HL-60 (cell line): Measurements from ENCODE around the gene HOOK2.
A peak's percentile ranks its signal among the peaks of the same experiment; 100 is the strongest.

Experiments used
- DNase-seq, 2 experiments: peaks; one replicate each; pipeline ENCODE4 v3.0.0-alpha.2; 2010 to 2020; ENCODE audit warnings: low read depth in 1 of 2, low spot score in 1 of 2
- H3K27ac ChIP-seq: fragments of 250-450 bp; sonication (Bioruptor Pico); replicated peaks from 2 replicates; pipeline ENCODE4 v1.5.1; 2020; ENCODE audit warnings: mild to moderate bottlenecking, moderate library complexity
- H3K27me3 ChIP-seq: fragments of 250-450 bp; sonication (Bioruptor Pico); 2 replicates; pipeline ENCODE4 v1.5.1; 2021; ENCODE audit warnings: mild to moderate bottlenecking, moderate library complexity; ENCODE audit not compliant: insufficient read depth, poor library complexity, severe bottlenecking
- H3K4me3 ChIP-seq: replicated peaks from 2 replicates; pipeline ENCODE4 v1.5.1; 2011; ENCODE audit warnings: mild to moderate bottlenecking, control low read depth, low read length; ENCODE audit not compliant: insufficient read depth
- CTCF ChIP-seq: IDR thresholded peaks from one replicate; pipeline ENCODE4 v1.5.1; 2011; ENCODE audit warnings: low read length, control low read depth, inconsistent platforms; ENCODE audit not compliant: insufficient read depth
- GABPA ChIP-seq: IDR thresholded peaks from 2 replicates; pipeline ENCODE4 v1.6.1; 2012; ENCODE audit warnings: low read depth
- POLR2AphosphoS5 ChIP-seq: IDR thresholded peaks from 2 replicates; pipeline ENCODE4 v1.6.1; 2012; ENCODE audit warnings: low read depth
- REST ChIP-seq: IDR thresholded peaks from 2 replicates; pipeline ENCODE4 v1.6.1; 2012; ENCODE audit warnings: low read depth; ENCODE audit not compliant: insufficient replicate concordance
- SPI1 ChIP-seq: IDR thresholded peaks from 2 replicates; pipeline ENCODE4 v1.6.1; 2012; ENCODE audit warnings: low read depth, mild to moderate bottlenecking, borderline replicate concordance

Gene HOOK2

GRCh38 chr19:12721656-12722565 lies 53.4 kb downstream of the HOOK2 start:
- Histone ChIP-seq H3K27ac (peak overlapping the region; percentile 93), H3K4me3 (peak overlapping the region; percentile 88), H3K27me3 (no peaks in the 10 kb centered on the region)
- TF ChIP-seq SPI1: no peak
- TF ChIP-seq POLR2AphosphoS5: no peak
- TF ChIP-seq GABPA: no peak
- no peak for TF ChIP-seq CTCF
- TF ChIP-seq REST: no peak
- peak; percentile 34 to 72 for DNase-seq

- DNase-seq: no peak
- Histone ChIP-seq H3K4me3 (peak overlapping the region; percentile 88), H3K27me3 (no peaks in the 10 kb centered on the region), H3K27ac (peak overlapping the region; percentile 93)
- TF ChIP-seq REST (no peak), POLR2AphosphoS5 (no peak), SPI1 (no peak), CTCF (no peak), GABPA (no peak)
Measured at GRCh38 chr19:12720851-12721655, 54.3 kb downstream of the HOOK2 start.

- no peak overlapping the region for H3K4me3 ChIP-seq
- DNase-seq: no peak
- H3K27ac ChIP-seq: no peak overlapping the region
- H3K27me3 ChIP-seq: no peaks in the 10 kb centered on the region
- TF ChIP-seq SPI1: no peak
- TF ChIP-seq CTCF: no peak
- no peak for TF ChIP-seq POLR2AphosphoS5
- TF ChIP-seq GABPA: no peak
- TF ChIP-seq REST: no peak
Measured at GRCh38 chr19:12720296-12720695, 55.1 kb downstream of the HOOK2 start.
